Measurements from ENCODE around the gene PIP5K1B. TPM values are rescaled to one million over a fixed set of nuclear protein-coding genes. Genes with fewer than 3 reads are reported as not detected.

The PIP5K1B gene
- total RNA-seq, 4 donors from 2014 or later, result 0.29 to 8.2 (median 4.1) TPM

- Histone ChIP-seq H3K4me1 (no peaks in the 10 kb centered on the region), H3K27ac (no peak overlapping the region), H3K36me3 (no peaks in the 10 kb centered on the region), H3K9me3 (no peaks in the 10 kb centered on the region), H3K27me3 (no peaks in the 10 kb centered on the region), H3K4me3 (no peak overlapping the region)
- TF ChIP-seq CTCF (IDR thresholded peaks at IDR 0.05) (no peak), POLR2A (IDR thresholded peaks at IDR 0.05) (no peak)
- intact Hi-C loops (cut with DNase I; ENCODE audit: low total_unique reads), result no loop called here
- no peak for DNase-seq
Observed at GRCh38 chr9:68887232-68887631, 182.2 kb downstream of the PIP5K1B start.

- no peak overlapping the region for H3K4me3 ChIP-seq
- intact Hi-C loops (cut with DNase I; ENCODE audit: low total_unique reads), result no loop called here
- DNase-seq, result no peak
- H3K27ac ChIP-seq, result no peak overlapping the region
- no peak for TF ChIP-seq CTCF (IDR thresholded peaks at IDR 0.05)
- no peak for TF ChIP-seq POLR2A (IDR thresholded peaks at IDR 0.05)
- H3K27me3 ChIP-seq, result no peaks in the 10 kb centered on the region
- no peaks in the 10 kb centered on the region for H3K36me3 ChIP-seq
- H3K9me3 ChIP-seq, result no peaks in the 10 kb centered on the region
- no peaks in the 10 kb centered on the region for H3K4me1 ChIP-seq
Observed at GRCh38 chr9:68894502-68894901, 189.5 kb downstream of the PIP5K1B start.

GRCh38 chr9:68895741-68896478 lies 190.9 kb downstream of the PIP5K1B start:
- no peak for TF ChIP-seq CTCF (IDR thresholded peaks at IDR 0.05)
- TF ChIP-seq POLR2A (IDR thresholded peaks at IDR 0.05), result no peak
- Histone ChIP-seq H3K4me1 (no peaks in the 10 kb centered on the region), H3K27ac (peak overlapping the region; percentile 24 to 50), H3K36me3 (no peaks in the 10 kb centered on the region), H3K27me3 (no peaks in the 10 kb centered on the region), H3K9me3 (no peaks in the 10 kb centered on the region), H3K4me3 (no peak overlapping the region)
- intact Hi-C loops (cut with DNase I; ENCODE audit: low total_unique reads), result no loop called here
- DNase-seq, result no peak

- Histone ChIP-seq H3K9me3 (no peaks in the 10 kb centered on the region), H3K27me3 (no peaks in the 10 kb centered on the region), H3K4me1 (no peaks in the 10 kb centered on the region), H3K36me3 (no peaks in the 10 kb centered on the region), H3K4me3 (no peak overlapping the region), H3K27ac (peak overlapping the region; percentile 24 to 50)
- intact Hi-C loops (cut with DNase I; ENCODE audit: low total_unique reads), result no loop called here
- no peak for TF ChIP-seq POLR2A (IDR thresholded peaks at IDR 0.05)
- TF ChIP-seq CTCF (IDR thresholded peaks at IDR 0.05), result no peak
- no peak for DNase-seq
Observed at GRCh38 chr9:68896486-68896885, 191.4 kb downstream of the PIP5K1B start.

GRCh38 chr9:68897577-68898145 lies 192.6 kb downstream of the PIP5K1B start:
- no peaks in the 10 kb centered on the region for H3K4me1 ChIP-seq
- H3K9me3 ChIP-seq, result no peaks in the 10 kb centered on the region
- H3K27me3 ChIP-seq, result no peaks in the 10 kb centered on the region
- H3K27ac ChIP-seq, result peak overlapping the region; percentile 7 to 11
- no peak for DNase-seq
- no peak overlapping the region for H3K4me3 ChIP-seq
- no peaks in the 10 kb centered on the region for H3K36me3 ChIP-seq
- TF ChIP-seq CTCF (IDR thresholded peaks at IDR 0.05) (no peak), POLR2A (IDR thresholded peaks at IDR 0.05) (no peak)
- intact Hi-C loops (cut with DNase I; ENCODE audit: low total_unique reads), result no loop called here

Measured in uterus (tissue), 4 donors.